Natural killer cell (primary cell): ENCODE measurements around the gene NUCKS1. TPM values are rescaled to one million over a fixed set of nuclear protein-coding genes. Genes with fewer than 3 reads are reported as not detected.
A peak's percentile ranks its signal among the peaks of the same experiment; 100 is the strongest.

Experiments used
- ATAC-seq, 3 donors: fragments of 150-1000 bp in 2 of 3; fragments of 200-7000 bp in 1 of 3; cut with Tn5 transposase; 1 replicate in 1 of 3; 2 replicates in 2 of 3; pipeline ENCODE4 v1.10.0; 2021; ENCODE audit warnings: mild to moderate bottlenecking in 2 of 3, moderate library complexity in 2 of 3
- DNase-seq, 2 donors: peaks; one replicate each; pipeline versions ENCODE4 v3.0.0 to v3.0.0-alpha.2; 2013 to 2021; ENCODE audit warnings: mixed read lengths in 1 of 2
- H3K27ac ChIP-seq: one replicate; pipeline ENCODE4 v1.5.1; 2013; ENCODE audit warnings: mild to moderate bottlenecking, low read length
- H3K27me3 ChIP-seq: one replicate; pipeline ENCODE4 v1.6.1; 2013; ENCODE audit warnings: low read length; ENCODE audit not compliant: control insufficient read depth, insufficient read depth
- H3K36me3 ChIP-seq: one replicate; pipeline ENCODE4 v1.6.1; 2013; ENCODE audit warnings: low read length; ENCODE audit not compliant: control insufficient read depth, insufficient read depth
- H3K4me1 ChIP-seq: one replicate; pipeline ENCODE4 v1.6.1; 2013; ENCODE audit warnings: low read length; ENCODE audit not compliant: control insufficient read depth, insufficient read depth
- H3K4me3 ChIP-seq: one replicate; pipeline ENCODE4 v1.5.1; 2013; ENCODE audit warnings: low read length
- H3K9me3 ChIP-seq: one replicate; pipeline ENCODE4 v1.6.1; 2013; ENCODE audit warnings: low read length; ENCODE audit not compliant: control insufficient read depth, insufficient read depth
- H3K27ac Mint-ChIP-seq, 2 donors: one replicate each; pipeline ENCODE4 v1.8.0; 2022; ENCODE audit warnings: mild to moderate bottlenecking in 2 of 2, mixed read lengths in 2 of 2, moderate library complexity in 1 of 2
- H3K27me3 Mint-ChIP-seq, 2 donors: one replicate each; pipeline ENCODE4 v1.8.0; 2022; ENCODE audit warnings: low read depth in 2 of 2, mixed read lengths in 2 of 2
- H3K36me3 Mint-ChIP-seq: one replicate; pipeline ENCODE4 v1.8.0; 2022; ENCODE audit warnings: mixed read lengths
- H3K4me1 Mint-ChIP-seq, 2 donors: one replicate each; pipeline ENCODE4 v1.8.0; 2022; ENCODE audit warnings: mixed read lengths in 2 of 2
- H3K4me3 Mint-ChIP-seq: one replicate; pipeline ENCODE4 v1.8.0; 2022; ENCODE audit warnings: mild to moderate bottlenecking, moderate library complexity, mixed read lengths
- H3K9me3 Mint-ChIP-seq, 2 donors: one replicate each; pipeline ENCODE4 v1.8.0; 2022; ENCODE audit warnings: mixed read lengths in 2 of 2
- WGBS: methylation state at CpG from one replicate; pipeline ENCODE4 v1.1.7; 2013; ENCODE audit warnings: missing lambda C conversion rate; ENCODE audit not compliant: insufficient coverage; 5-methylcytosine and 5-hydroxymethylcytosine counted together
- intact Hi-C: fragments of 100-400 bp; cut with micrococcal nuclease; formaldehyde crosslinking; loops from one replicate; pipeline ENCODE4 v1.14.2; 2022
- total RNA-seq, 4 donors: library from RNA; stranded (reverse); fragments of 120-200 nt in 1 of 4; gene quantifications; one replicate each; pipeline versions ENCODE4 v1.2.3 to v1.2.4, GENCODE V29; 2013 to 2022
- TF ChIP-seq, protein P1 (sequence below): fragments of 200-600 bp; IDR thresholded peaks from one replicate; pipeline ENCODE4 v1.8.0; 2022; ENCODE audit warnings: antibody characterized with exemption

NUCKS1 gene
- total RNA-seq, 3 donors from 2014 or later (not counting 1 experiment from before 2014, with no cell fraction given): 89.2 to 113 (median 103) TPM

DNA sequence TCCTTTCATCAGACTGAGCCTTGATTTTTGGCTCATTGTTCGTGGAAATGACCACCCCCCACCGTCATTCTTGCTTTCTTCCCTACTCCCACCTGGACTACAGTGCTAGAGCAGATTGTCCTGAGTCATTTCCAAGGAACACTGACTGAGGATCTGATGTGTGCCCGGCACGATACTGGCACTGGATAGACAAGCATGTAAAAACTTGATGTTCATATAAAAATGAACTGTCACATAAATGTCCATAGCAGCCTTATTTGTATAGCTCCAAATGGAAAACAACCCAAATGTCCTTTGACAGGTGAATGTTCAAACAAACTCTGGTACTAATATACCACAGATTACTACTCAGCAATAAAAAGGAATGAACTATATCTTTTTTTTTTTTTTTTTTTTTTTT lies 51.1 kb downstream of the NUCKS1 start:
- intact Hi-C loops: no loop called here
- no peak overlapping the region for H3K27ac Mint-ChIP-seq

GRCh38 chr1:205693421-205693991 lies 56.5 kb downstream of the NUCKS1 start:
- H3K9me3 ChIP-seq: no peaks in the 10 kb centered on the region
- TF ChIP-seq, protein P1, sequence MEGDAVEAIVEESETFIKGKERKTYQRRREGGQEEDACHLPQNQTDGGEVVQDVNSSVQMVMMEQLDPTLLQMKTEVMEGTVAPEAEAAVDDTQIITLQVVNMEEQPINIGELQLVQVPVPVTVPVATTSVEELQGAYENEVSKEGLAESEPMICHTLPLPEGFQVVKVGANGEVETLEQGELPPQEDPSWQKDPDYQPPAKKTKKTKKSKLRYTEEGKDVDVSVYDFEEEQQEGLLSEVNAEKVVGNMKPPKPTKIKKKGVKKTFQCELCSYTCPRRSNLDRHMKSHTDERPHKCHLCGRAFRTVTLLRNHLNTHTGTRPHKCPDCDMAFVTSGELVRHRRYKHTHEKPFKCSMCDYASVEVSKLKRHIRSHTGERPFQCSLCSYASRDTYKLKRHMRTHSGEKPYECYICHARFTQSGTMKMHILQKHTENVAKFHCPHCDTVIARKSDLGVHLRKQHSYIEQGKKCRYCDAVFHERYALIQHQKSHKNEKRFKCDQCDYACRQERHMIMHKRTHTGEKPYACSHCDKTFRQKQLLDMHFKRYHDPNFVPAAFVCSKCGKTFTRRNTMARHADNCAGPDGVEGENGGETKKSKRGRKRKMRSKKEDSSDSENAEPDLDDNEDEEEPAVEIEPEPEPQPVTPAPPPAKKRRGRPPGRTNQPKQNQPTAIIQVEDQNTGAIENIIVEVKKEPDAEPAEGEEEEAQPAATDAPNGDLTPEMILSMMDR: no peak
- H3K4me1 Mint-ChIP-seq: peaks cover 0 to 8% of the 10 kb centered on the region in 2 donors
- H3K36me3 ChIP-seq: no peaks in the 10 kb centered on the region
- no peak for DNase-seq
- H3K4me3 ChIP-seq: no peak overlapping the region
- H3K36me3 Mint-ChIP-seq: no peaks in the 10 kb centered on the region
- H3K27me3 Mint-ChIP-seq: peaks cover 12 to 27% of the 10 kb centered on the region in 2 donors
- no peaks in the 10 kb centered on the region for H3K27me3 ChIP-seq
- 43% methylated on average over 11 of the region's 12 CpGs for WGBS
- no peak overlapping the region for H3K4me3 Mint-ChIP-seq
- no peak overlapping the region for H3K27ac ChIP-seq
- H3K9me3 Mint-ChIP-seq: no peaks in the 10 kb centered on the region
- H3K27ac Mint-ChIP-seq: no peak overlapping the region
- ATAC-seq: no peak
- intact Hi-C loops: no loop called here
- H3K4me1 ChIP-seq: no peaks in the 10 kb centered on the region

More for the DNA sequence above, 51.1 kb downstream of the NUCKS1 start:
- no peak for ATAC-seq
- Mint-ChIP-seq H3K4me1 (no peaks in the 10 kb centered on the region), H3K4me3 (no peak overlapping the region), H3K27me3 (peaks cover 11 to 12% of the 10 kb centered on the region in 2 donors), H3K36me3 (no peaks in the 10 kb centered on the region), H3K9me3 (no peaks in the 10 kb centered on the region)
- no peak overlapping the region for H3K27ac ChIP-seq
- no peaks in the 10 kb centered on the region for H3K36me3 ChIP-seq
- H3K4me1 ChIP-seq: no peaks in the 10 kb centered on the region
- H3K4me3 ChIP-seq: no peak overlapping the region
- H3K9me3 ChIP-seq: no peaks in the 10 kb centered on the region
- DNase-seq: no peak
- no peaks in the 10 kb centered on the region for H3K27me3 ChIP-seq
- 99% methylated on average over 4 of the region's 4 CpGs for WGBS
- TF ChIP-seq, protein P1: no peak

DNA sequence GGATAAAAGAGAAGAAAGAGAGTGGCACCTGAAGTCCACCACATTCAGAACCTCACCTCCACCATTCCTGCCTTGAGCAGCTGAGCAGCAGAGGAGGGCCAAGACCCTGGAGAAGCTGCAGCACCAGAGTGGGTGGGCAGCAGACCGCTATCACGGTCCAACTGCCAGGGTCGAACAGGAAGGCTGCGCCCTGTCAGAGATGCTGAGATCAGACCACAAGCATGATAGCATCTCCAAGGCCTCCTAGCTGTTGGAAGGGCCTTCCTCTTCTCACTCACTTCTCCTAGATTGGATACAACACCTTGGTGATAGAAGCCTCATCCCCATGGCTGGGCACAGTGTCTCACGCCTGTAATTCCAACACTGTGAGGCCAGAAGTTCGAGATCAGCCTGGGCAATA lies 57.6 kb downstream of the NUCKS1 start:
- intact Hi-C loops: no loop called here
- H3K4me1 Mint-ChIP-seq: peaks cover 0 to 8% of the 10 kb centered on the region in 2 donors
- no peaks in the 10 kb centered on the region for H3K9me3 Mint-ChIP-seq
- no peak overlapping the region for H3K27ac Mint-ChIP-seq
- Histone ChIP-seq H3K9me3 (no peaks in the 10 kb centered on the region), H3K4me3 (no peak overlapping the region), H3K27ac (no peak overlapping the region), H3K36me3 (no peaks in the 10 kb centered on the region), H3K27me3 (no peaks in the 10 kb centered on the region), H3K4me1 (no peaks in the 10 kb centered on the region)
- TF ChIP-seq, protein P1: no peak
- 55% methylated on average over 6 of the region's 6 CpGs for WGBS
- peak in 1 of 3 donors; percentile 51 for ATAC-seq
- H3K27me3 Mint-ChIP-seq: peaks cover 12 to 26% of the 10 kb centered on the region in 2 donors
- no peaks in the 10 kb centered on the region for H3K36me3 Mint-ChIP-seq
- no peak for DNase-seq
- no peak overlapping the region for H3K4me3 Mint-ChIP-seq
